Stomach (tissue), 4 donors: Measurements from ENCODE around the gene KLF13.

Experiments
- CTCF ChIP-seq, 7 experiments: fragments of 450-650 bp in 4 of 7; fragments of 200-600 bp in 3 of 7; sonication (generic) in 3 of 7; IDR thresholded peaks; one replicate each; pipeline ENCODE4 v1.5.1; 2016 to 2019; ENCODE audit warnings: antibody characterized with exemption in 7 of 7, control low read depth in 2 of 7, mild to moderate bottlenecking in 1 of 7
- EP300 ChIP-seq: sonication (generic); formaldehyde crosslinking; IDR thresholded peaks from one replicate; pipeline ENCODE4 v1.6.1; 2017; ENCODE audit warnings: antibody characterized with exemption
- POLR2A ChIP-seq, 4 donors: fragments of 450-650 bp; IDR thresholded peaks; one replicate each; pipeline ENCODE4 v1.6.1; 2016; ENCODE audit warnings: antibody characterized with exemption in 4 of 4, control low read depth in 2 of 4, mild to moderate bottlenecking in 1 of 4, moderate library complexity in 1 of 4
- POLR2AphosphoS5 ChIP-seq, 3 donors: sonication (generic); formaldehyde crosslinking; IDR thresholded peaks; one replicate each; pipeline ENCODE4 v1.6.1; 2016; ENCODE audit warnings: antibody characterized with exemption in 3 of 3

GRCh38 chr15:31317017-31317416, 9.6 kb upstream of the KLF13 start:
- TF ChIP-seq CTCF (IDR thresholded peaks at IDR 0.05), result no peak
- no peak for TF ChIP-seq POLR2A (IDR thresholded peaks at IDR 0.05)
- no peak for TF ChIP-seq EP300
- no peak for TF ChIP-seq POLR2AphosphoS5 (IDR thresholded peaks at IDR 0.05)
